HCT116 (cell line): Measurements from ENCODE around the gene SLC12A8. TPM values are rescaled to one million over a fixed set of nuclear protein-coding genes. Genes with fewer than 3 reads are reported as not detected.

ENCODE experiments used
- ATAC-seq: fragments of 200-7000 bp; cut with Tn5 transposase; 2 replicates; pipeline ENCODE4 v1.9.1; 2020; ENCODE audit warnings: mild to moderate bottlenecking, moderate library complexity
- BruUV-seq: library from RNA; stranded (reverse); fragments of 400-500 nt; replicated peaks from 2 replicates; lab custom pipeline; 2021; lab: Mats Ljungman, UMichigan
- CTCF ChIA-PET: fragments of 300-600 bp; sonication (Branson Sonifier 250); formaldehyde crosslinking; loops from one replicate; lab custom pipeline; 2021; ENCODE audit warnings: antibody characterized with exemption; lab: Charles Lee
- POLR2A ChIA-PET: fragments of 300-600, 350-600 bp; sonication (Branson Sonifier 250); formaldehyde crosslinking; loops from one replicate; lab custom pipeline; 2021; ENCODE audit warnings: antibody characterized with exemption; lab: Charles Lee
- RAD21 ChIA-PET, 2 experiments: fragments of 300-600 bp; sonication (Branson Sonifier 250); formaldehyde crosslinking; loops; one replicate each; lab custom pipeline; 2023; ENCODE audit warnings: low total read pairs in 2 of 2; ENCODE audit not compliant: uncharacterized antibody in 2 of 2, unreplicated experiment in 2 of 2, low non-redundant PET in 1 of 2; lab: Charles Lee
- DNase-seq: peaks from one replicate; pipeline ENCODE4 v3.0.0-alpha.2; 2010; ENCODE audit warnings: low read depth, low spot score
- H2AFZ ChIP-seq: fragments of 200-600 bp; shearing (Covaris generic), sonication (generic); 2 replicates; pipeline ENCODE4 v1.6.1; 2017; ENCODE audit warnings: low read depth, mixed run types, mixed read lengths, antibody characterized with exemption, low read length; ENCODE audit not compliant: poor library complexity, severe bottlenecking
- H3K27ac ChIP-seq: 2 replicates; pipeline ENCODE4 v1.5.1; 2012; ENCODE audit warnings: low read depth, low read length
- H3K27me3 ChIP-seq: fragments of 200-600 bp; sonication (generic); 2 replicates; pipeline ENCODE4 v1.6.1; 2016; ENCODE audit warnings: mixed run types, low read length, mixed read lengths; ENCODE audit not compliant: insufficient read depth
- H3K36me3 ChIP-seq, 2 experiments: fragments of 200-500 bp in 1 of 2; fragments of 200-600 bp in 1 of 2; sonication (Bioruptor generic) in 1 of 2; sonication (generic) in 1 of 2; 2 replicates each; pipeline versions ENCODE4 v1.5.1 to v1.6.1; 2014 to 2016; ENCODE audit warnings: low read length in 2 of 2, inconsistent platforms in 1 of 2, mixed read lengths in 1 of 2, mixed run types in 1 of 2; ENCODE audit not compliant: insufficient read depth in 2 of 2, control insufficient read depth in 1 of 2
- H3K4me1 ChIP-seq, 2 experiments: fragments of 200-600 bp in 1 of 2; sonication (generic) in 1 of 2; 2 replicates each; pipeline versions ENCODE4 v1.5.1 to v1.6.1; 2012 to 2017; ENCODE audit warnings: low read length in 2 of 2, inconsistent platforms in 1 of 2, mild to moderate bottlenecking in 1 of 2, mixed read lengths in 1 of 2, mixed run types in 1 of 2, moderate library complexity in 1 of 2; ENCODE audit not compliant: insufficient read depth in 2 of 2, control insufficient read depth in 1 of 2
- H3K4me2 ChIP-seq: fragments of 200-600 bp; sonication (generic); 2 replicates; pipeline ENCODE4 v1.6.1; 2017; ENCODE audit warnings: mixed run types, low read length, mixed read lengths
- H3K4me3 ChIP-seq, 2 experiments: fragments of 200-600 bp in 1 of 2; sonication (generic) in 1 of 2; replicated peaks in 1 of 2; 2 replicates each; pipeline ENCODE4 v1.5.1; 2011 to 2016; ENCODE audit warnings: low read length in 2 of 2, control low read depth in 1 of 2, low read depth in 1 of 2, mild to moderate bottlenecking in 1 of 2, mixed read lengths in 1 of 2, mixed run types in 1 of 2
- H3K79me2 ChIP-seq: fragments of 200-600 bp; sonication (generic); 2 replicates; pipeline ENCODE4 v1.6.1; 2017; ENCODE audit warnings: mild to moderate bottlenecking, mixed run types, low read length, moderate library complexity, mixed read lengths; ENCODE audit not compliant: insufficient read depth
- H3K9ac ChIP-seq: fragments of 200-600 bp; sonication (generic); 2 replicates; pipeline ENCODE4 v1.6.1; 2016; ENCODE audit warnings: low read length, mixed read lengths
- H3K9me2 ChIP-seq: fragments of 200-600 bp; sonication (generic), shearing (Covaris generic); 2 replicates; pipeline ENCODE4 v1.6.1; 2017; ENCODE audit warnings: mixed run types, mild to moderate bottlenecking, moderate library complexity; ENCODE audit not compliant: insufficient read depth
- H3K9me3 ChIP-seq, 2 experiments: fragments of 200-500 bp in 1 of 2; fragments of 200-600 bp in 1 of 2; sonication (Bioruptor generic) in 1 of 2; sonication (generic) in 1 of 2; 2 replicates each; pipeline ENCODE4 v1.6.1; 2014 to 2017; ENCODE audit warnings: low read length in 2 of 2, mixed read lengths in 2 of 2, inconsistent platforms in 1 of 2, low read depth in 1 of 2, mild to moderate bottlenecking in 1 of 2, mixed run types in 1 of 2, moderate library complexity in 1 of 2; ENCODE audit not compliant: control insufficient read depth in 1 of 2, insufficient read depth in 1 of 2
- H4K20me1 ChIP-seq: fragments of 200-600 bp; sonication (generic), shearing (Covaris generic); 2 replicates; pipeline ENCODE4 v1.6.1; 2017; ENCODE audit warnings: mixed run types, mild to moderate bottlenecking, moderate library complexity; ENCODE audit not compliant: insufficient read depth
- CEBPB ChIP-seq: IDR thresholded peaks from 2 replicates; pipeline ENCODE4 v1.6.1; 2012; ENCODE audit warnings: low read depth
- CTCF ChIP-seq, 3 experiments: fragments of 200-600 bp in 1 of 3; sonication (generic) in 1 of 3; IDR thresholded peaks in 2 of 3; conservative IDR thresholded peaks in 1 of 3; 2 replicates each; pipeline ENCODE4 v1.5.1; 2012 to 2017; ENCODE audit warnings: low read depth in 2 of 3, low read length in 2 of 3, antibody characterized with exemption in 1 of 3, borderline replicate concordance in 1 of 3, control low read depth in 1 of 3, mild to moderate bottlenecking in 1 of 3, mixed read lengths in 1 of 3, mixed run types in 1 of 3, moderate library complexity in 1 of 3; ENCODE audit not compliant: insufficient read depth in 1 of 3
- EGR1 ChIP-seq: IDR thresholded peaks from 2 replicates; pipeline ENCODE4 v1.6.1; 2012; ENCODE audit warnings: low read depth
- EZH2 ChIP-seq: fragments of 200-600 bp; sonication (generic); IDR thresholded peaks from 2 replicates; pipeline ENCODE4 v1.6.1; 2017; ENCODE audit warnings: antibody characterized with exemption, mixed run types
- FOSL1 ChIP-seq: IDR thresholded peaks from 2 replicates; pipeline ENCODE4 v1.6.1; 2012; ENCODE audit warnings: low read depth
- MAX ChIP-seq: IDR thresholded peaks from 2 replicates; pipeline ENCODE4 v1.6.1; 2012
- POLR2A ChIP-seq: IDR thresholded peaks from 2 replicates; pipeline ENCODE4 v1.7.0; 2011; ENCODE audit warnings: borderline replicate concordance; ENCODE audit not compliant: insufficient read depth, insufficient read length; ENCODE audit errors: extremely low read depth
- REST ChIP-seq: IDR thresholded peaks from 2 replicates; pipeline ENCODE4 v1.6.1; 2012; ENCODE audit warnings: low read depth
- SIN3A ChIP-seq: IDR thresholded peaks from 2 replicates; pipeline ENCODE4 v1.6.1; 2012; ENCODE audit warnings: low read depth
- ZFX ChIP-seq: fragments of 450-650 bp; IDR thresholded peaks from 2 replicates; pipeline ENCODE4 v1.6.1; 2017
- ZNF274 ChIP-seq: fragments of 200-500 bp; sonication (Bioruptor generic); IDR thresholded peaks from 2 replicates; pipeline ENCODE4 v1.6.1; 2014; ENCODE audit warnings: mild to moderate bottlenecking, low read depth, low read length, inconsistent platforms
- intact Hi-C: fragments of 100-400 bp; cut with micrococcal nuclease; formaldehyde crosslinking; loops from 2 replicates; pipeline ENCODE4 v1.10.0; 2022
- total RNA-seq: library from RNA; stranded (reverse); gene quantifications from one replicate; pipeline ENCODE4 v1.2.1, GENCODE V29; 2021; ENCODE audit not compliant: unreplicated experiment

The SLC12A8 gene
- total RNA-seq, 1 experiment from 2014 or later: 19.9 TPM

GRCh38 chr3:125194061-125194848, 18.3 kb downstream of the SLC12A8 start (continued):
- TF ChIP-seq REST: no peak
- no peak for TF ChIP-seq CTCF (IDR thresholded peaks at IDR 0.05 in 2 of 3, conservative IDR thresholded peaks at IDR 0.05 in 1 of 3; ENCODE audit: borderline replicate concordance in 1 of 3, insufficient read depth in 1 of 3, low read depth in 2 of 3, low read length in 2 of 3)
- TF ChIP-seq SIN3A: no peak
- TF ChIP-seq FOSL1: no peak

GRCh38 chr3:125192190-125193035, 20.1 kb downstream of the SLC12A8 start:
- BruUV-seq: no TSS peak
- TF ChIP-seq CTCF (IDR thresholded peaks at IDR 0.05 in 2 of 3, conservative IDR thresholded peaks at IDR 0.05 in 1 of 3; ENCODE audit: borderline replicate concordance in 1 of 3, insufficient read depth in 1 of 3, low read depth in 2 of 3, low read length in 2 of 3): no peak
- TF ChIP-seq ZNF274: no peak
- no peak for TF ChIP-seq MAX
- TF ChIP-seq EZH2: no peak
- TF ChIP-seq EGR1: no peak
- no peak for TF ChIP-seq POLR2A
- no peak for TF ChIP-seq CEBPB
- no peak for TF ChIP-seq ZFX
- TF ChIP-seq, all 23 proteins: peak for 0
- CTCF ChIA-PET: no interaction called here
- Histone ChIP-seq H3K27ac (no peak overlapping the region), H3K4me3 (no peak overlapping the region), H3K4me1 (no peaks in the 10 kb centered on the region), H3K27me3 (no peaks in the 10 kb centered on the region), H3K9me2 (no peaks in the 10 kb centered on the region), H3K36me3 (peaks cover 0 to 28% of the 10 kb centered on the region in 2 experiments; a peak in 1 of 4 replicates), H3K4me2 (no peak overlapping the region), H2AFZ (no peak overlapping the region), H3K9me3 (no peaks in the 10 kb centered on the region), H3K9ac (no peak overlapping the region), H4K20me1 (no peaks in the 10 kb centered on the region), H3K79me2 (peaks cover 3% of the 10 kb centered on the region; the same call in 1 of the 2 replicates)
- POLR2A ChIA-PET: no interaction called here
- RAD21 ChIA-PET: no interaction called here
- DNase-seq (no peak), ATAC-seq (no peak)
- intact Hi-C loops: no loop called here
